Cardiac muscle cell (in vitro differentiated cells and primary cell): ENCODE data around the gene ATP8B4. TPM values are rescaled to one million over a fixed set of nuclear protein-coding genes. Genes with fewer than 3 reads are reported as not detected.

Experiments used
- DNase-seq, 2 donors: peaks; one replicate each; pipeline versions ENCODE4 v3.0.0 to v3.0.0-alpha.2; 2010 to 2017; ENCODE audit warnings: low read depth in 1 of 2, low spot score in 1 of 2
- H3K27ac ChIP-seq: fragments of 200-600 bp; sonication (generic); 2 replicates; pipeline ENCODE4 v1.5.1; 2016
- H3K27me3 ChIP-seq: fragments of 200-600 bp; sonication (generic); 2 replicates; pipeline ENCODE4 v1.6.0; 2016; ENCODE audit warnings: control low read depth
- H3K36me3 ChIP-seq: fragments of 200-600 bp; sonication (generic); 2 replicates; pipeline ENCODE4 v1.5.1; 2016; ENCODE audit warnings: control low read depth
- H3K4me1 ChIP-seq: fragments of 200-600 bp; sonication (generic); 2 replicates; pipeline ENCODE4 v1.8.1; 2017; ENCODE audit warnings: low read depth, mild to moderate bottlenecking, mixed run types
- H3K4me3 ChIP-seq: fragments of 200-600 bp; sonication (generic); 2 replicates; pipeline ENCODE4 v1.5.1; 2016; ENCODE audit warnings: mild to moderate bottlenecking
- H3K9me3 ChIP-seq: fragments of 200-600 bp; sonication (generic); 2 replicates; pipeline ENCODE4 v1.5.1; 2017; ENCODE audit warnings: low read depth, mild to moderate bottlenecking, control low read depth
- polyA plus RNA-seq: library from polyadenylated mRNA; unstranded; fragments of >200 nt; fragmentation: Nextera tagmentation; extraction: Ambion mirVana; gene quantifications from 2 replicates; pipeline ENCODE4 v1.2.1, GENCODE V29; 2016
- total RNA-seq: library from RNA; depleted of rRNA; stranded (reverse); fragments of >200 nt; gene quantifications from 2 replicates; pipeline ENCODE4 v1.2.3, GENCODE V29; 2016
- TF ChIP-seq, protein P1 (sequence below): IDR thresholded peaks from 2 replicates; pipeline ENCODE4 v1.5.1; 2012; ENCODE audit warnings: low read depth, mild to moderate bottlenecking, low read length

ATP8B4 gene
- total and polyA plus RNA-seq, 2 experiments from 2014 or later = 0.09 to 0.12 TPM

DNA sequence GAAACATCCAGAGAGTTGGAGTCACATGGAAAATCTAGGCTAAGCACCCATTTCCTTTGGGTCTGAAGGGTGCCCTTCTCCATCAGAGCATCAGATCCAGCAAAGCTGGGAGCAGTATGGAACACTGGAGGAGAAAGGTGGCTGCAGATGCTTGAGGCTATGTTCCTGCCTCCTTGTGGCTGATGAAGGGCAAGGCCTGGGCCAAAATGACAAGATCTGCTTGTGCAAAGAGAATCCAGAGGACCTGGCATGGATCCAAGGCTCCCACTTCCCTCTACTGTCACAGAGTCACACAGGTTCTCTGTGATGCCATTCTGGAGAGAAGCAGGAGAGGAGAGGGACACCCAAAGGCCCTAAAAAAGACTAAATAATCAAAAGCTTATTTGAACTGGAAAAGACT, 9.2 kb upstream of the ATP8B4 start:
- no peak for DNase-seq
- no peak overlapping the region for H3K27ac ChIP-seq

DNA sequence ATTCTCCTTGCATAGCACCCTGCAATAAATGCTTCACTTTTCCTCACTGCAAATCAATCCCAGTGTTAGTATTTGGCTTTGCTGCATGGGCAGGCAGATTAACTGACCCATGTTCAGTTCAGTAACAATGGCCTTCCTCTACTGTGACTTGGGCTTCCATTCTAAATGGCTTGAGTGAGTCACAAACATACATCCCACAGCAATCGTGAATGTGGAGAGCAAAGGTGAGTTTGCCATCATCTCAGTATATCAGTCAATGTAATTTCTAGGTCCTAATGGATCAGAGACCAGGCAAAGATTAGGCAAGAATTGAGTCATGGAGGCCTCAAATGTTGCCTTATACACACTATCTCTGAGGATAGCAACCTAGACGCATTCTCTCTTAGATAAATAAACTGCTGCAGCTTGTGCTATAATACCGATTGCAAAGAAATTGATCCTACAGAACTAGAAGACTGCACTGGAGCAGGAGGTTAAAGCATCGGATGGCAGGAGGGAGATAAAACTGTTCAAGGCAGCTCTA, 8.3 kb upstream of the ATP8B4 start:
- DNase-seq = no peak
- no peaks in the 10 kb centered on the region for H3K4me1 ChIP-seq
- no peaks in the 10 kb centered on the region for H3K27me3 ChIP-seq

More for the DNA sequence above, 9.2 kb upstream of the ATP8B4 start:
- Histone ChIP-seq H3K27me3 (no peaks in the 10 kb centered on the region), H3K36me3 (no peaks in the 10 kb centered on the region), H3K4me3 (no peak overlapping the region), H3K9me3 (no peaks in the 10 kb centered on the region), H3K4me1 (no peaks in the 10 kb centered on the region)
- TF ChIP-seq, protein P1, sequence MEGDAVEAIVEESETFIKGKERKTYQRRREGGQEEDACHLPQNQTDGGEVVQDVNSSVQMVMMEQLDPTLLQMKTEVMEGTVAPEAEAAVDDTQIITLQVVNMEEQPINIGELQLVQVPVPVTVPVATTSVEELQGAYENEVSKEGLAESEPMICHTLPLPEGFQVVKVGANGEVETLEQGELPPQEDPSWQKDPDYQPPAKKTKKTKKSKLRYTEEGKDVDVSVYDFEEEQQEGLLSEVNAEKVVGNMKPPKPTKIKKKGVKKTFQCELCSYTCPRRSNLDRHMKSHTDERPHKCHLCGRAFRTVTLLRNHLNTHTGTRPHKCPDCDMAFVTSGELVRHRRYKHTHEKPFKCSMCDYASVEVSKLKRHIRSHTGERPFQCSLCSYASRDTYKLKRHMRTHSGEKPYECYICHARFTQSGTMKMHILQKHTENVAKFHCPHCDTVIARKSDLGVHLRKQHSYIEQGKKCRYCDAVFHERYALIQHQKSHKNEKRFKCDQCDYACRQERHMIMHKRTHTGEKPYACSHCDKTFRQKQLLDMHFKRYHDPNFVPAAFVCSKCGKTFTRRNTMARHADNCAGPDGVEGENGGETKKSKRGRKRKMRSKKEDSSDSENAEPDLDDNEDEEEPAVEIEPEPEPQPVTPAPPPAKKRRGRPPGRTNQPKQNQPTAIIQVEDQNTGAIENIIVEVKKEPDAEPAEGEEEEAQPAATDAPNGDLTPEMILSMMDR = no peak

DNA sequence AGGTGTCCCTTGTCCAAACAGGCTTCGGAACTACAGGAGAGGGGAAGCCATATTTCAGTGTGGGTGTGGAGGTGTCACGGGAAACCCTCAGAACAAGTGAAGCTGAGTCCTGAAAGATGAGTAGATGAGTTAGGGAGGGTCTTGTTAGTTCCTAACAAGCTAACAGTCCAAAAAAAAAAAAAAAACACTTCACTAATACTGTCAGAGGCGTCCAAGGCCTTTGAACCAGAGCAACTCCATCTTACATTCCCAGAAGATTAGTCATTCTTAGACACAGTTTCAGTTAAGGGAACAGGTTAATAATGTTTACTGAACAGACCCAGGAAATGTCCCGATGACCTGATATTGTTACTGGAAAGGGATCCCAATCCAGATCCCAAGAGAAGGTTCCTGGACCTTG, 7.0 kb upstream of the ATP8B4 start:
- no peaks in the 10 kb centered on the region for H3K4me1 ChIP-seq
- DNase-seq = no peak
- no peaks in the 10 kb centered on the region for H3K9me3 ChIP-seq
- no peaks in the 10 kb centered on the region for H3K27me3 ChIP-seq
- TF ChIP-seq, protein P1 = no peak
- H3K27ac ChIP-seq = no peak overlapping the region
- no peak overlapping the region for H3K4me3 ChIP-seq
- no peaks in the 10 kb centered on the region for H3K36me3 ChIP-seq

More for the DNA sequence above, 8.3 kb upstream of the ATP8B4 start:
- no peaks in the 10 kb centered on the region for H3K9me3 ChIP-seq
- no peak overlapping the region for H3K27ac ChIP-seq
- no peak overlapping the region for H3K4me3 ChIP-seq
- no peaks in the 10 kb centered on the region for H3K36me3 ChIP-seq
- TF ChIP-seq, protein P1 = no peak

DNA sequence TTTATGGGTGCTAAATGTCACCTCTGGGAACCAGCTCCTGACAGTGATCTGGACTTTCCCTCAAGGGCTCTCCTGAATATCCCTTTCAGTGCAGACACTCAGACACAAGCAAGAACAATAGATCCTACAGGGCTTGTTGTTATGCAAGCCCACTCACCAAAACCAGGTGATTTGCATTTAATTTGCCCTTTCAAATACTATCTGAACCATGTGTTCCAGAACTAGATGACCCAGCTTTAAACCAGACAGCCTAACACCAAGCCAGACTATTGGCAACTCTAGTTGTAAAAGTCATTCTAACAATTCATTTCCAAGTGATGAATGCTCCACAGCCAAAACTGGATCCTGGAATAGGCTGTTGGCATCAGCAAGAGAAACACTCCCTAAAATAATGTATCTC, 5.6 kb upstream of the ATP8B4 start:
- no peaks in the 10 kb centered on the region for H3K4me1 ChIP-seq
- TF ChIP-seq, protein P1 = no peak
- H3K36me3 ChIP-seq = no peaks in the 10 kb centered on the region
- DNase-seq = no peak
- H3K27me3 ChIP-seq = no peaks in the 10 kb centered on the region
- no peak overlapping the region for H3K4me3 ChIP-seq
- H3K9me3 ChIP-seq = no peaks in the 10 kb centered on the region
- no peak overlapping the region for H3K27ac ChIP-seq

DNA sequence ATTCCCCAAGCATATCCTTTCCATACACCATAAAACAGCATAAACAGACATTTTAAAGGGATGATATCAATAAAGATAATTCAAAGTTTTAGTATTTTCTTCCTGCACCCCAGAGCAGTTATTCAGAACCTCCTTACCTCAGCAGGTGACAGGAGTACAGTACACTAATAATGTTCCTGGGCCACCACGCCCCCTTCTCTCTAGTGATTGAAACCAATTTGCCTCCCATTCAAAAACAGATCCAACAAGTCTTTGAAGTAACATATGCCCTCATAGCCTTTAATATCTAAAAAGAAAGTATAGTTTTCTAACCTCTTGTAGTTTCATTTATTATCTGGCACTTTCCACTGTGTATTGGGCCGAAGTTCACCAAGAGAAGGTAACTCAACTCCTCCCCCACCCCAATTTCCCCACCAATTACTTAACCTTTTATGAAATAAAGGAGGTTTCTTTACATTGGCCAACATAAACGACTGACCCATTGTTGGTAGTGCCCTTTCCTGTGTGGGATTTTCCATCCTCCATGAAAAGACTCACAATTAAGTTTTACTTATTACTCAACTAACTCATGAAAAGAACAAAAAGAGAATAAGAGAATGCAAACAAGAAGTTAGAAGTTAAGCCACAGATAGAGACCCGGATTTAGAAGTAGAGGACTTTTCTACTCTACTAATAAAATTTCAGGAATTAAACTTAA, 5.0 kb upstream of the ATP8B4 start:
- no peaks in the 10 kb centered on the region for H3K36me3 ChIP-seq
- H3K27ac ChIP-seq = no peak overlapping the region
- DNase-seq = no peak
- no peaks in the 10 kb centered on the region for H3K4me1 ChIP-seq
- H3K27me3 ChIP-seq = no peaks in the 10 kb centered on the region
- H3K4me3 ChIP-seq = no peak overlapping the region
- TF ChIP-seq, protein P1 = no peak
- H3K9me3 ChIP-seq = no peaks in the 10 kb centered on the region
